GM21619 (cell line): ENCODE data around the gene TBX10.
"Not testable (repeated sequence)": the region's sequence is repeated elsewhere in the genome, so short reads cannot be mapped to it uniquely, and the experiment has no call there.

Source experiments
- ATAC-seq: cut with Tn5 transposase; IDR thresholded peaks from one replicate; pipeline ENCODE4 v1.9.1; 2021; ENCODE audit not compliant: unreplicated experiment

The TBX10 gene

DNA sequence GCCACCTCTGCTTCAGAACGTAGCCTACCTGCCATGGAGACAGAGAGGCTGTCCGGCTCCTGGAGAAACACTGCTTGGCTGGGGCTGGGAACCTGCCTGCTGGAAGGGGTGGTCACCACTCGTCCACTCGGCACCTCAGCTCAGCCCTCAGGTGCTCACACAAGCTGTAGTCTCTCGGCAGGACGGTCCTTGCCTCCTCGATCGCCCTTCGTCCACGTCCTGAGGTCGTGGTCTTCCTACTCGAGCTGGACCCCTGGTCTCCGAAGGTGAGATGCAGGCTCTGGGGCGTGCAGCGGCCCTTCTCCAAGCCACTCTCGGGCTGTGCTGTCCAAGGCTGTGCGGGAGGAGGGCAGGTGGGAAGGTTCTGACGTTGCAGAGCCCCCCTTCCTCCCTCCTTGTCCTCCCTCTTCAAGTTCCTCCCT, at the start of gene TBX10:
Gene TBX10, minus strand, starts transcription at position 326 of the 422 bp plus-strand sequence. Its CDS starts 291 bp downstream, at position 35.
- ATAC-seq = no peak

- no peak for ATAC-seq
These were observed 49.6 kb upstream of the TBX10 start for GRCh38 chr11:67689178-67689577.

GRCh38 chr11:67687986-67688385, 48.4 kb upstream of the TBX10 start:
- no peak for ATAC-seq

GRCh38 chr11:67685641-67686332, 46.2 kb upstream of the TBX10 start:
- ATAC-seq = not testable (repeated sequence)

DNA sequence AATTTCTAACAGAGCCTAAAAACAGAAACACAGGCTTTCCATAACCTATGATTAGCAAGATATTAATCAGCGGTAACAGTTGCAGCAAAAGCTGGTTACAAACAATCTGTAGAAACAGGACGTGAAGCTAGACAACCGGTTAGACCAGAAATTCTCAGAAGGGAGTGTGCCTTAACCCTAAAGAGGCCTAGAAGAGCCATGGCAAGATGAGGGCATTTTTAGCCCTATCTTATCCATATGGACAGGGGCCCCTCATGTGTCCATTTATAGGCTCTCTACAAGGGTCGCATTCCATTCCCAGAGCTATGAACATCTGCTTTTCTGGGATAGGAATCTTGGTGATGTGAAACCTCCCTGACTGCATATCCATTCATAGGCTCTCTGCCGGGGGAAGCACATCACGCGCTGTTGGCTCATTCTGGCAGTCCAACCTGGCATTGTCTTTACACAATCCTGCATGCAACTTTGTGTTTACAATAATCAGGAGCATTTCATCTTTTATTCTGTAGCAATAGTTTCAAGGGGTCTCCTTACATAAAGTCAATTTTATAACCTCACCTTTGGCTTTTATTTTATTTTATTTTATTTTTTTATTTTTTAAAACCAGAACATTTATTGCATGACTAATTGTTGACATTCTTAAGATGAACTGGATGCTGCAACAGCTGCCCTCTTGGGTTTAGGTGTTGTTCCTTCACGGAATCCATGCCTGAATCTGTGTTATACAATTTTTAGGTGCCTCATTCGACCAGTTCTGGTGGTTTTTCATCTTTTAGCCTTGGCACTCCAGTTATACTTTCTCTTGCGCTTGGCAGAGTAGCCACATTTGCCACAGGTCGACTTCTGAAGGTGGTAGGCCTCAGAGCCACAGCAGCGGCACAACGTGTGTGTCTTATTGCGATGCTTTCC, 42.8 kb upstream of the TBX10 start:
- ATAC-seq = not testable (repeated sequence)

GRCh38 chr11:67680696-67681470, 41.3 kb upstream of the TBX10 start:
- no peak for ATAC-seq

DNA sequence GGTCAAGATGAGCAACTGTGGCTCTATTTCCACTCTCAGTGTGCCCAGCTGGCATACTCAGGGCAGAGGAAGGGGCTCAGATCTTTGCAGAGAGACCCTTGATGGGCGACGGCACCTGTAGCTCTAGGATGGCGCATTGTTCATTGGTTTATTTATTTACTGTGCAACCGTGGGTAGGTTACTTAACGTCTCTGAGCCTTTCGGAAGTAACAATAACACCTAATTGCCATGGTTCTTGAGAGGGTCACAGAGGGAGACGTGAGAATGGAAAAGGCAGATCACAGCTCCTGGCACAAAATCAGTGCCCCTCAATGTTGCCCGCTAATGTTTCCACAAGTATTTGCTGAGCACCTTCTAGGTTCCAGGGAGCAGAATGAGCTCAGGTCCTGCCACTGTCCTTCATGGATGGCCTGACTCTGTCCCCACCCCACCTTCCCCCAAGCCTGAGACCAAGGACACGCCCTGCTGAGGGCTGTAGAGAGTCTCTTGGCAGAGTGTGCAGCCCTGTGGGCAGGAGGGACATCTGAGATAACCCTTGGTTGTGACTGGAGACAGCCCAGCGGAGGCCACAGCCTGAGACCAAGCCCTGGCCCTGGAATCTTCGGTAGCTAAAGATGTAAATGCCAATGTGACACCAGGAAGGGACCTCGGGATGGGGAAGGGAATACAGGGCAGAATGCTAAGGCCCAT, 35.6 kb upstream of the TBX10 start:
- no peak for ATAC-seq

DNA sequence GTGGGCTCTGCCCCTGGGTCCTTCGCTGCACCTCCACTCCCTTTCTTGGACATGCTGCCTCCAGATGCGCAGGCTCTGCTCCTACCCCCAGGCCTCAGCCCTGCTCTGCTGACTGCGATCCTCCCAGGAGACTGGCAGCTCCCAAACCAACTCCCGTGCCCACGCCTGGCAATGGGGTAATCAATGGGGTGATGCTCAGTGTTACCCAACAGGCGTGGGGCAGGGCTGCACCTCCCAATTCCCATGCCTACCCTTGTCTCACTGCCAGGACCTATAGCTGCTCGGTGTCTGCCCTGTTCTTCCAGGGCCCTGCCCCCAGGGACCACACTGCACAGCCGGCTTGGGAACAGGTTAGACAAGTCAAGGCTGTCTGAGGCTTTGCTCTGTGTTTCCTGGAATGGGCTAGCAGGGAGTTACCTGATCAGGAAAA, 34.9 kb upstream of the TBX10 start, which contains the start of gene ALDH3B2:
Gene ALDH3B2, minus strand, starts transcription at position 182 of the 430 bp plus-strand sequence. CDS start 7,688 bp downstream, outside the sequence.
- no peak for ATAC-seq

- ATAC-seq = no peak
These were observed 34.3 kb upstream of the TBX10 start for GRCh38 chr11:67673902-67674301.

GRCh38 chr11:67673358-67673757, 33.8 kb upstream of the TBX10 start:
- no peak for ATAC-seq

- no peak for ATAC-seq
These were observed 31.6 kb upstream of the TBX10 start for GRCh38 chr11:67671211-67671520.

DNA sequence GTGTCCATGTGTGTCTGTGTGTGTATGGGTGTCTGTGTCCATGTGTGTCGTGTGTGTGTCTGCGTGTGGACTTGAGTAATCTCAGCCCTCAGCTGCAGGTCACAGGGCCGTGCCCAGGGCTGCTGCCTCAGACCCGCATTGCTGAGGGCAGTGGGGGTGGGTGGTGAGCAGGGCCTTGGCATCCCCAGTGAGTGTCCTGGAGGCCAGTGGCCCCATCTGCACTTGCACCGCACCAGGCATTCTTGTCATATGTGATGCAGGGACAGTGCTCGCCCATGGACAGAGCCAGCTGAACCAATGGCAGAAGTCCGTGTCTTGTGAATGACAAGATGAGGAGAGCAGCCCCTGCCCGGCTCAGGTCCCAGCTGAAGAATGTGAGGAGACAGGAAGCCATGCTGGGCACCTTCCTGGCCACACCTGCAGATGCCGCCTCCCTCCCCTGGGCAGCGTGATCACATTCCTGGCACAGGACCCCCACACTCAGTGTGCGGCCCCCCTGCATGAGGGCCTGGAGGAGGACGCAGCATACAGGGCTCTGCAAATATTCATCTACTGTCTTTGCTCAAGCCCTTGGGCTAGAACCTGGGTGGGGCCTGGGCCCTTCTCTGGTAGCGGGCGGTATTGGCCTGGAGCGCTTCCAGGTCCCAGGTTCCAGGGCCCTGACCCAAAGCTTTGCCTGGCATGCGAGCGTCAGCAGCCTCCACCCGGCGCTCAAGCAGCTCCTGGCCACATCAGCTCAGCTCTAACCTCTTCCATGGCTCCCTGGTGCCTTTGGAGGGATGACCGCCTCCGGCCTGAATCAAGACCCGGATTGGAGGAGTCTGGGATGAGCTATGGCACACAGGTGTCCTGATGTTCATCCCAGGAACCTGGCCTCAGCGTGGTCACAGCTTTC, 31.0 kb upstream of the TBX10 start:
- ATAC-seq = no peak

DNA sequence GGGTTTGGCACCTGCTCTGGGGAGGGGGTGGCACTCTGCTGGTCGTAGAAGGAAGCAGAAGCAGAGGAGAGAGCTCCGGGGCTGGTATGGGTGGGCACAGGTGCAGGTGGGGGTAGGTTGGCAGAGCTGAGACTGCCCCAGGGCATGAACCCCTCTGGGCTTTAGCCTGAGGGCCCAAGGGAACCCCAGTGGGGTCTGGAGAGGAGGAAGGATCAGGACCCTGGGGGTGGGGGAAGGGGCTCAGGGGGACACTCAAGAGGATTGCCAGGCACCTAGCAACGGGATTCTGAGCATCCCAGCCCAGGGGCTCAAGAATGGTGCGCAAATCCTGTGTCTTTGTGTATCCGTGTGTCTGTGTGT, 28.6 kb upstream of the TBX10 start:
- ATAC-seq = no peak

GRCh38 chr11:67667490-67668191, 28.1 kb upstream of the TBX10 start:
- no peak for ATAC-seq

DNA sequence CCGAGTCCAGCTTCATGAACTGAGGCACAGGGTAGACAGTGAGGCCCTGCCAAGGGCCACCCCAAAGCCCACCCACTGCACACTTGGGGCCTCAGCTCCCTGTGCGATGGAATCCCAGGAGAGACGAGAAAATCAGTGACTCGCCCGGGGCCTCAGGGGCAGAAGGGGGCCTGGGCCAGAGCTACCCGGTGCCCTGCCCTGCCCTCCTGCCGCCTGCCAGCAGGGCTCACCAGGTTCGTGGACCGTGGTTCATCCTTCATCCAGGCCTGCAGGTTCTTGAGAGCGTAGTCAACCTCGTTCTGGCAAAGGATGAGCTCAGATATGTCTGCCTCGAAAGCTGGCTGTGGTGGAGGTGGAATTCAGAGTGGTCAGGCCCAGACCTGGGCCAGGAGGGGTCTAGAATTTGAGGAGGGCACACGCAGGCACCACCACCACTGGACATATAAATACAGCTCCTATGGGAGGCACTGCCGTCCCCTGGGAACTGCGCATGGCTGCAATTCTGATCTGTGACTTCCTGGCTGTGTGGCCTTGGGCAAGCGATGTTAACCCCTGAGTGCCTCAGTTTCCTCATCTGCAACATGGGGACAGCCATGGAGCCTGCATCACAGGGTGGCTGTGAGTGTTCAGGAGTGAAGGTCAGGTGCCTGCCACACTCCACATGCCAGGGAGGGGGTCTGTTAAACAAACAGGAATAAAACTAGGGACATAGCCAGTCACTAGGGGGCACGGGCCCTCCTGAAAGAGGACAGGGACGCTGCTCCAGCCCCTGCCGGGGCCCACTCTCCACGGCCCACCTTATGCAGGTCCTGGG, 27.3 kb upstream of the TBX10 start:
- no peak for ATAC-seq

DNA sequence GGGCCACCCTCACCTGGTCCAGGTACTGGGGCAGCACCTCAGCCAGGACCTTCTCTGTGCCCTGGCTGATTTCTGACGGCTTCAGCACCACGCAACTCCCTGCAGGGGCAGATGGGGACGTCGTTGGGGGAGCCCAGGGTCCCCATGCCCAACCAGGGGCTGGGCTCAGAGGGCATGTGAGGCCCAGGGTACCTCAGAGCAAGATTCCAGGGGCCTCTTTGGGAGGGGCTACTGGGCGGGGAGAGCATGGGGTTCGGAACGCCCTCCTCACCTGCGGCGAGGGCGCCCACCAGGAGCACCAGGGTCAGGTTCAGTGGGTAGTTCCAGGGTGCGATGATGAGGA, 26.7 kb upstream of the TBX10 start:
- ATAC-seq = no peak

DNA sequence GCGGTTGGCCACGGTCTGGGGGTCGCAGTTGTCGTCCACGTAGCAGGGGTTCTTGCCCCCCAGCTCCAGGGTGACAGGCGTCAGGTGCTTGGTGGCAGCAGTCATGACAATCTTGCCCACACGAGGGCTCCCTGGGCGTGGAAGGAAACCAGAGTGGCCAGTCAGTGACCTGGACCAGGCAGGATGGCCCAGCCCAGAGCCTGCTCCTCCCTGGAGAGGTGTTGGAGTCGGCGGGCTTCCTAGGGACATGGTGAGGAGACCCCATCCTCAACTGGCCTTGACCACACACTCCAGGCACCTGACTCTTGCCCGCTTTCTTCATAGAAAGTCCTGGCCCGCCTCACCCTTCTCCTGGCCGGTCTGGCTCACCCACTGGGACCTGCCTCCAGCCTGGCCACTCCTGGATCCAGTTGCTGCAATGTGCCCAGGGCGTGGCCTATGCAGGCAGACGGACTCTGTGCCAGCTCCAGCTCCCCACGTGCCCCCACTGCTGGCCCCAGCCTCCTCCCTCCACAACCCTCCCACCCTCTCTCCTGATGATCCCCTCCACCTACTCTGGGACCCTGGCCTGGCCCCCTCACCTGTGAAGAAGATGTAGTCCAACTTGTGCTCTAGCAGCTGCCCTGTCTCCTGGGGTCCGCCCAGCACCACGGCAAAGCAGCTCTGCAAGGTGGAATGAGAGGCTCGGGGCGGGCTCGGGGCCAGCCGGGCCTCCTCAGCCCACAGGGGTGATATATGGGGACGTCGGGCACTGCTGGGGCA, 26.2 kb upstream of the TBX10 start:
- ATAC-seq = no peak
